Neuron (in vitro differentiated cells): ENCODE data around the gene C10orf71.

Experiments used
- H2AFZ ChIP-seq: one replicate; pipeline ENCODE4 v1.6.1; 2013; ENCODE audit warnings: low read depth, mild to moderate bottlenecking, inconsistent platforms, low read length, moderate library complexity
- H3K27me3 ChIP-seq: one replicate; pipeline ENCODE4 v1.6.1; 2013; ENCODE audit warnings: low read length; ENCODE audit not compliant: insufficient read depth
- H3K36me3 ChIP-seq: one replicate; pipeline ENCODE4 v1.6.1; 2013; ENCODE audit warnings: low read length; ENCODE audit not compliant: insufficient read depth
- H3K4me1 ChIP-seq: one replicate; pipeline ENCODE4 v1.6.1; 2013; ENCODE audit warnings: low read length; ENCODE audit not compliant: insufficient read depth
- H3K4me3 ChIP-seq: 2 replicates; pipeline ENCODE4 v1.5.1; 2013; ENCODE audit warnings: mild to moderate bottlenecking, low read length, moderate library complexity
- H3K9me3 ChIP-seq: one replicate; pipeline ENCODE4 v1.6.1; 2013; ENCODE audit warnings: low read length

C10orf71 gene

GRCh38 chr10:49367600-49367999 lies 68.6 kb downstream of the C10orf71 start:
- Histone ChIP-seq H3K4me3 (no peak overlapping the region), H3K27me3 (peaks cover 7% of the 10 kb centered on the region), H2AFZ (no peak overlapping the region), H3K9me3 (no peaks in the 10 kb centered on the region), H3K36me3 (no peaks in the 10 kb centered on the region), H3K4me1 (no peaks in the 10 kb centered on the region)

- H3K4me1 ChIP-seq = no peaks in the 10 kb centered on the region
- no peaks in the 10 kb centered on the region for H3K9me3 ChIP-seq
- peaks cover 3% of the 10 kb centered on the region for H3K27me3 ChIP-seq
- no peak overlapping the region for H2AFZ ChIP-seq
- H3K4me3 ChIP-seq = no peak overlapping the region
- no peaks in the 10 kb centered on the region for H3K36me3 ChIP-seq
Measured at GRCh38 chr10:49368256-49368655, 69.3 kb downstream of the C10orf71 start.

GRCh38 chr10:49369216-49370162 lies 70.5 kb downstream of the C10orf71 start:
- Histone ChIP-seq H3K27me3 (no peaks in the 10 kb centered on the region), H3K36me3 (no peaks in the 10 kb centered on the region), H3K9me3 (no peaks in the 10 kb centered on the region), H3K4me3 (no peak overlapping the region), H3K4me1 (no peaks in the 10 kb centered on the region), H2AFZ (no peak overlapping the region)

- Histone ChIP-seq H3K9me3 (no peaks in the 10 kb centered on the region), H3K36me3 (no peaks in the 10 kb centered on the region), H3K4me3 (no peak overlapping the region), H2AFZ (no peak overlapping the region), H3K4me1 (no peaks in the 10 kb centered on the region), H3K27me3 (no peaks in the 10 kb centered on the region)
Measured at GRCh38 chr10:49370326-49371100, 71.5 kb downstream of the C10orf71 start.

GRCh38 chr10:49371967-49372366 lies 73.0 kb downstream of the C10orf71 start:
- no peaks in the 10 kb centered on the region for H3K27me3 ChIP-seq
- no peak overlapping the region for H2AFZ ChIP-seq
- no peaks in the 10 kb centered on the region for H3K9me3 ChIP-seq
- H3K4me3 ChIP-seq = no peak overlapping the region
- no peaks in the 10 kb centered on the region for H3K36me3 ChIP-seq
- H3K4me1 ChIP-seq = no peaks in the 10 kb centered on the region

- H3K9me3 ChIP-seq = no peaks in the 10 kb centered on the region
- H3K36me3 ChIP-seq = no peaks in the 10 kb centered on the region
- no peaks in the 10 kb centered on the region for H3K27me3 ChIP-seq
- no peak overlapping the region for H2AFZ ChIP-seq
- H3K4me1 ChIP-seq = no peaks in the 10 kb centered on the region
- no peak overlapping the region for H3K4me3 ChIP-seq
Measured at GRCh38 chr10:49373361-49373760, 74.4 kb downstream of the C10orf71 start.

GRCh38 chr10:49374740-49375139 lies 75.8 kb downstream of the C10orf71 start:
- Histone ChIP-seq H3K36me3 (no peaks in the 10 kb centered on the region), H3K4me3 (no peak overlapping the region), H3K9me3 (no peaks in the 10 kb centered on the region), H3K4me1 (no peaks in the 10 kb centered on the region), H3K27me3 (no peaks in the 10 kb centered on the region), H2AFZ (no peak overlapping the region)

GRCh38 chr10:49375611-49376010 lies 76.6 kb downstream of the C10orf71 start:
- H3K27me3 ChIP-seq = no peaks in the 10 kb centered on the region
- H2AFZ ChIP-seq = no peak overlapping the region
- no peak overlapping the region for H3K4me3 ChIP-seq
- no peaks in the 10 kb centered on the region for H3K4me1 ChIP-seq
- no peaks in the 10 kb centered on the region for H3K9me3 ChIP-seq
- no peaks in the 10 kb centered on the region for H3K36me3 ChIP-seq
